ENCODE results near the gene SPHK2.

DNA sequence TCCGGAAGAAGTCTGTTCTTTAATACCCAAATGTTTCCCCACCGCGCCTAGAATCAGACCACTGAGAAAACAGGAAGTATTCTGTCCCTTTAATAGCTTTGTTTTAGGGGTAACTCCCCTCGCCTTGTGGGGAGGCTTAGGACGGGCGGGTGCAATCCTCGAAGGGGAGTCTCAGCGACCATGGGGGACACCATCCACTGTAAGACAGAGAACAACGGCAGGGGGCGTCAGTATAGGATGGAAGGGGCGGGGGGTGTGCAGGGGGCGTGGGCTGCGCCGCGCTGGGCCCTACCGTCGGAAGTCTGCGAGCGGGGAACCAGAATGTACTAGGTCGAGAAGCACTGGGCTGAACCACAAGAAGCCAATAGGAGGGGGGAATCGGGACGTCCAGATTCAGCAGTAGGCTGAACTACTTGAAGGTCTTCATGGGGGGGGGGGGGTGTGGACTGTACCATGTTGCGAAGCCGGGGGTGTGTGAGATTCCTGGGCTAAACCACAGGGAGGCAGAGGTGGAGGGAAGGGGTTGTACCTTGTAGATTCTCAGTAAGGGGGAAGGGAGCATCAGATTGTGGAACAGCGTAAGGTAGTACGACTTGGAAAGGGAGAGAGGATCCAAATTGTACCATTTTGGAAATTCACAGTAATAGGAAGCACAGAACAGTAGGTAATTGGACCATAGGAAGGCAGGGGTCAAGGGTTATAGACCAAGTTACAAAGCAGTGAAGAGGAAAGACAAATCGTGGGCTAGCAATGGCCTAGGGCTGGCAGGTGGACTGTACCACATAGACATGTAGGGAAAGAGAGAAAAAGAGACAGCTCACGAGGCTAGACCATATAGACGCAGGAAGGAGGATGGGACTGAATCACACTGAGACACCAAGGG lies 18.9 kb downstream of the SPHK2 start:
- TF ChIP-seq POLR2AphosphoS5 (IDR thresholded peaks at IDR 0.05) (peak; percentile 6 to 55), EP300 (IDR thresholded peaks at IDR 0.05) (no peak), POLR2A (IDR thresholded peaks at IDR 0.05) (peak in 1 of 4 donors; percentile 61)
- TF ChIP-seq, protein P1, sequence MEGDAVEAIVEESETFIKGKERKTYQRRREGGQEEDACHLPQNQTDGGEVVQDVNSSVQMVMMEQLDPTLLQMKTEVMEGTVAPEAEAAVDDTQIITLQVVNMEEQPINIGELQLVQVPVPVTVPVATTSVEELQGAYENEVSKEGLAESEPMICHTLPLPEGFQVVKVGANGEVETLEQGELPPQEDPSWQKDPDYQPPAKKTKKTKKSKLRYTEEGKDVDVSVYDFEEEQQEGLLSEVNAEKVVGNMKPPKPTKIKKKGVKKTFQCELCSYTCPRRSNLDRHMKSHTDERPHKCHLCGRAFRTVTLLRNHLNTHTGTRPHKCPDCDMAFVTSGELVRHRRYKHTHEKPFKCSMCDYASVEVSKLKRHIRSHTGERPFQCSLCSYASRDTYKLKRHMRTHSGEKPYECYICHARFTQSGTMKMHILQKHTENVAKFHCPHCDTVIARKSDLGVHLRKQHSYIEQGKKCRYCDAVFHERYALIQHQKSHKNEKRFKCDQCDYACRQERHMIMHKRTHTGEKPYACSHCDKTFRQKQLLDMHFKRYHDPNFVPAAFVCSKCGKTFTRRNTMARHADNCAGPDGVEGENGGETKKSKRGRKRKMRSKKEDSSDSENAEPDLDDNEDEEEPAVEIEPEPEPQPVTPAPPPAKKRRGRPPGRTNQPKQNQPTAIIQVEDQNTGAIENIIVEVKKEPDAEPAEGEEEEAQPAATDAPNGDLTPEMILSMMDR (IDR thresholded peaks at IDR 0.05) = no peak

All from upper lobe of left lung (tissue), 4 donors.